K562 (cell line): ENCODE measurements around the gene TBX10. TPM values are rescaled to one million over a fixed set of nuclear protein-coding genes. Genes with fewer than 3 reads are reported as not detected.

Experiments
- CBX1 ChIP-seq: sonication (generic); IDR thresholded peaks from 2 replicates; pipeline ENCODE4 v1.6.1; 2016; ENCODE audit warnings: antibody characterized with exemption, low read depth, mild to moderate bottlenecking
- EP300 ChIP-seq: IDR thresholded peaks from 2 replicates; pipeline ENCODE4 v1.6.1; 2012; ENCODE audit warnings: low read length, improper control_type of control experiment
- ETV1 ChIP-seq: fragments of 450-650 bp; conservative IDR thresholded peaks from 2 replicates; pipeline ENCODE4 v1.6.1; 2016; ENCODE audit warnings: missing genetic modification characterization, control low read depth, low read depth, missing compliant biosample characterization
- ETV6 ChIP-seq, 3 experiments: fragments of 150-350 bp in 1 of 3; sonication (generic) in 1 of 3; formaldehyde crosslinking in 1 of 3; IDR thresholded peaks; 2 replicates each; pipeline versions ENCODE4 v1.6.1 to v1.8.0; 2014 to 2022; ENCODE audit warnings: borderline replicate concordance in 2 of 3, low read depth in 2 of 3, antibody characterized with exemption in 1 of 3, low read length in 1 of 3, mild to moderate bottlenecking in 1 of 3, missing genetic modification reagents in 1 of 3
- LARP7 ChIP-seq: fragments of 450-650 bp; IDR thresholded peaks from 2 replicates; pipeline ENCODE4 v1.6.1; 2016
- NFATC3 ChIP-seq: fragments of 450-650 bp; IDR thresholded peaks from 2 replicates; pipeline ENCODE4 v1.6.1; 2017; ENCODE audit warnings: mild to moderate bottlenecking
- NR2C2 ChIP-seq, 2 experiments: fragments of 200-800 bp in 1 of 2; sonication (Bioruptor generic) in 1 of 2; sonication (generic) in 1 of 2; formaldehyde crosslinking in 1 of 2; IDR thresholded peaks; 2 replicates each; pipeline versions ENCODE4 v1.6.1 to v1.8.0; 2016 to 2022; ENCODE audit warnings: mild to moderate bottlenecking in 1 of 2, missing compliant biosample characterization in 1 of 2, missing genetic modification characterization in 1 of 2, missing genetic modification reagents in 1 of 2
- NRF1 ChIP-seq, 2 experiments: fragments of 450-650 bp; IDR thresholded peaks in 1 of 2; conservative IDR thresholded peaks in 1 of 2; 2 replicates each; pipeline ENCODE4 v1.6.1; 2014; ENCODE audit warnings: mild to moderate bottlenecking in 2 of 2
- TAF9B ChIP-seq: fragments of 450-650 bp; IDR thresholded peaks from 2 replicates; pipeline ENCODE4 v1.6.1; 2018; ENCODE audit warnings: mild to moderate bottlenecking; ENCODE audit not compliant: partially characterized antibody
- ZBED1 ChIP-seq: IDR thresholded peaks from 2 replicates; pipeline ENCODE4 v1.6.1; 2014
- ZFP36 ChIP-seq: fragments of 150-350 bp; IDR thresholded peaks from 2 replicates; pipeline ENCODE4 v1.6.1; 2018; ENCODE audit warnings: low read length, low read depth; ENCODE audit not compliant: partially characterized antibody
- ZFX ChIP-seq: sonication (generic); formaldehyde crosslinking; IDR thresholded peaks from 2 replicates; pipeline ENCODE4 v1.8.0; 2022; ENCODE audit warnings: mild to moderate bottlenecking, missing genetic modification reagents, moderate library complexity
- polyA plus RNA-seq, 8 experiments: library from polyadenylated mRNA; depleted of rRNA in 4 of 8; stranded (reverse) in 5 of 8; unstranded in 3 of 8; fragments of >200 nt; fragmentation: Nextera tagmentation in 2 of 8; fragmentation: Illumina TruSeq in 1 of 8; extraction: Ambion mirVana in 2 of 8; extraction: Trizol in 1 of 8; gene quantifications; 2 replicates each; pipeline versions ENCODE4 v1.2.1 to v1.2.3, GENCODE V29; 2011 to 2014; ENCODE audit warnings: inconsistent platforms in 1 of 8, missing spikeins in 1 of 8
- total RNA-seq, 7 experiments: library from RNA; depleted of rRNA in 6 of 7; stranded (reverse); fragments of >200 nt in 6 of 7; fragmentation: Illumina TruSeq in 2 of 7; extraction: Trizol in 2 of 7; gene quantifications; 2 replicates each; pipeline versions ENCODE4 v1.2.1 to v1.2.3, GENCODE V29; 2011 to 2021; ENCODE audit warnings: low replicate concordance in 1 of 7
- TF ChIP-seq, protein P1 (sequence below): fragments of 200-800 bp; sonication (Bioruptor generic); IDR thresholded peaks from 2 replicates; pipeline ENCODE4 v1.6.1; 2017; ENCODE audit warnings: missing genetic modification characterization, missing compliant biosample characterization
- TF ChIP-seq, protein P2 (sequence below): fragments of 250-450 bp; sonication (Bioruptor Pico); IDR thresholded peaks from 2 replicates; pipeline ENCODE4 v1.5.1; 2021; ENCODE audit warnings: mild to moderate bottlenecking
- TF ChIP-seq, protein P3 (sequence below), 2 experiments: fragments of 450-650 bp in 1 of 2; IDR thresholded peaks; 2 replicates each; pipeline ENCODE4 v1.6.1; 2011 to 2017; ENCODE audit warnings: low read depth in 2 of 2, antibody characterized with exemption in 1 of 2, borderline replicate concordance in 1 of 2, low read length in 1 of 2, mild to moderate bottlenecking in 1 of 2, mixed read lengths in 1 of 2; ENCODE audit not compliant: control insufficient read depth in 1 of 2
- TF ChIP-seq, protein P4 (sequence below): sonication (generic); formaldehyde crosslinking; IDR thresholded peaks from 2 replicates; pipeline ENCODE4 v1.8.0; 2022; ENCODE audit warnings: missing genetic modification reagents, mild to moderate bottlenecking, borderline replicate concordance

TBX10 gene
- total and polyA plus RNA-seq, 9 of the 15 experiments (the other 6 are each of a cell fraction or from before 2014, with no cell fraction given): not detected

DNA sequence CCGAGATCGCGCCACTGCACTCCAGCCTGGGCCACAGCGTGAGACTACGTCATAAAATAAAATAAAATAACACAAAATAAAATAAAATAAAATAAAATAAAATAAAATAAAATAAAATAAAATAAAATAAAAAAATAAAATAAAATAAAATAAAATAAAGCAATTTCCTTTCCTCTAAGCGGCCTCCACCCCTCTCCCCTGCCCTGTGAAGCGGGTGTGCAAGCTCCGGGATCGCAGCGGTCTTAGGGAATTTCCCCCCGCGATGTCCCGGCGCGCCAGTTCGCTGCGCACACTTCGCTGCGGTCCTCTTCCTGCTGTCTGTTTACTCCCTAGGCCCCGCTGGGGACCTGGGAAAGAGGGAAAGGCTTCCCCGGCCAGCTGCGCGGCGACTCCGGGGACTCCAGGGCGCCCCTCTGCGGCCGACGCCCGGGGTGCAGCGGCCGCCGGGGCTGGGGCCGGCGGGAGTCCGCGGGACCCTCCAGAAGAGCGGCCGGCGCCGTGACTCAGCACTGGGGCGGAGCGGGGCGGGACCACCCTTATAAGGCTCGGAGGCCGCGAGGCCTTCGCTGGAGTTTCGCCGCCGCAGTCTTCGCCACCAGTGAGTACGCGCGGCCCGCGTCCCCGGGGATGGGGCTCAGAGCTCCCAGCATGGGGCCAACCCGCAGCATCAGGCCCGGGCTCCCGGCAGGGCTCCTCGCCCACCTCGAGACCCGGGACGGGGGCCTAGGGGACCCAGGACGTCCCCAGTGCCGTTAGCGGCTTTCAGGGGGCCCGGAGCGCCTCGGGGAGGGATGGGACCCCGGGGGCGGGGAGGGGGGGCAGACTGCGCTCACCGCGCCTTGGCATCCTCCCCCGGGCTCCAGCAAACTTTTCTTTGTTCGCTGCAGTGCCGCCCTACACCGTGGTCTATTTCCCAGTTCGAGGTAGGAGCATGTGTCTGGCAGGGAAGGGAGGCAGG is 56.0 kb downstream of the TBX10 start, which contains the start of gene GSTP1 (continued):
- TF ChIP-seq, protein P1, sequence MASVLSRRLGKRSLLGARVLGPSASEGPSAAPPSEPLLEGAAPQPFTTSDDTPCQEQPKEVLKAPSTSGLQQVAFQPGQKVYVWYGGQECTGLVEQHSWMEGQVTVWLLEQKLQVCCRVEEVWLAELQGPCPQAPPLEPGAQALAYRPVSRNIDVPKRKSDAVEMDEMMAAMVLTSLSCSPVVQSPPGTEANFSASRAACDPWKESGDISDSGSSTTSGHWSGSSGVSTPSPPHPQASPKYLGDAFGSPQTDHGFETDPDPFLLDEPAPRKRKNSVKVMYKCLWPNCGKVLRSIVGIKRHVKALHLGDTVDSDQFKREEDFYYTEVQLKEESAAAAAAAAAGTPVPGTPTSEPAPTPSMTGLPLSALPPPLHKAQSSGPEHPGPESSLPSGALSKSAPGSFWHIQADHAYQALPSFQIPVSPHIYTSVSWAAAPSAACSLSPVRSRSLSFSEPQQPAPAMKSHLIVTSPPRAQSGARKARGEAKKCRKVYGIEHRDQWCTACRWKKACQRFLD (CRISPR knock-in tag): peak; percentile 83
- TF ChIP-seq ETV6 (IDR thresholded peaks at IDR 0.05; ENCODE audit: borderline replicate concordance in 1 of 2, low read depth in 2 of 2, low read length in 1 of 2) (no peak), ETV6 (CRISPR knock-in tag; IDR thresholded peaks at IDR 0.05; ENCODE audit: borderline replicate concordance) (no peak), NFATC3 (no peak), ZFX (peak; percentile 99), NRF1 (conservative IDR thresholded peaks at IDR 0.05 in 1 of 2, IDR thresholded peaks at IDR 0.05 in 1 of 2) (peak; percentile 81), ETV1 (tag) (no peak), NR2C2 (CRISPR knock-in tag; IDR thresholded peaks at IDR 0.05) (no peak), NR2C2 (tag; IDR thresholded peaks at IDR 0.05) (no peak), LARP7 (no peak), EP300 (no peak), TAF9B (peak; percentile 61), ZBED1 (no peak), CBX1 (peak; percentile 82; the same call in 1 of the 2 replicates), ZFP36 (peak; percentile 50)
- TF ChIP-seq, protein P2, sequence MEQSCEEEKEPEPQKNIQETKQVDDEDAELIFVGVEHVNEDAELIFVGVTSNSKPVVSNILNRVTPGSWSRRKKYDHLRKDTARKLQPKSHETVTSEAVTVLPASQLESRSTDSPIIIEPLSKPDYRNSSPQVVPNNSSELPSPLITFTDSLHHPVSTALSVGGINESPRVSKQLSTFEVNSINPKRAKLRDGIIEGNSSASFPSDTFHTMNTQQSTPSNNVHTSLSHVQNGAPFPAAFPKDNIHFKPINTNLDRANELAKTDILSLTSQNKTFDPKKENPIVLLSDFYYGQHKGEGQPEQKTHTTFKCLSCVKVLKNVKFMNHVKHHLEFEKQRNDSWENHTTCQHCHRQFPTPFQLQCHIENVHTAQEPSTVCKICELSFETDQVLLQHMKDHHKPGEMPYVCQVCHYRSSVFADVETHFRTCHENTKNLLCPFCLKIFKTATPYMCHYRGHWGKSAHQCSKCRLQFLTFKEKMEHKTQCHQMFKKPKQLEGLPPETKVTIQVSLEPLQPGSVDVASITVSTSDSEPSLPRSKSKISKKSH (CRISPR knock-in tag): no peak
- TF ChIP-seq, protein P3, sequence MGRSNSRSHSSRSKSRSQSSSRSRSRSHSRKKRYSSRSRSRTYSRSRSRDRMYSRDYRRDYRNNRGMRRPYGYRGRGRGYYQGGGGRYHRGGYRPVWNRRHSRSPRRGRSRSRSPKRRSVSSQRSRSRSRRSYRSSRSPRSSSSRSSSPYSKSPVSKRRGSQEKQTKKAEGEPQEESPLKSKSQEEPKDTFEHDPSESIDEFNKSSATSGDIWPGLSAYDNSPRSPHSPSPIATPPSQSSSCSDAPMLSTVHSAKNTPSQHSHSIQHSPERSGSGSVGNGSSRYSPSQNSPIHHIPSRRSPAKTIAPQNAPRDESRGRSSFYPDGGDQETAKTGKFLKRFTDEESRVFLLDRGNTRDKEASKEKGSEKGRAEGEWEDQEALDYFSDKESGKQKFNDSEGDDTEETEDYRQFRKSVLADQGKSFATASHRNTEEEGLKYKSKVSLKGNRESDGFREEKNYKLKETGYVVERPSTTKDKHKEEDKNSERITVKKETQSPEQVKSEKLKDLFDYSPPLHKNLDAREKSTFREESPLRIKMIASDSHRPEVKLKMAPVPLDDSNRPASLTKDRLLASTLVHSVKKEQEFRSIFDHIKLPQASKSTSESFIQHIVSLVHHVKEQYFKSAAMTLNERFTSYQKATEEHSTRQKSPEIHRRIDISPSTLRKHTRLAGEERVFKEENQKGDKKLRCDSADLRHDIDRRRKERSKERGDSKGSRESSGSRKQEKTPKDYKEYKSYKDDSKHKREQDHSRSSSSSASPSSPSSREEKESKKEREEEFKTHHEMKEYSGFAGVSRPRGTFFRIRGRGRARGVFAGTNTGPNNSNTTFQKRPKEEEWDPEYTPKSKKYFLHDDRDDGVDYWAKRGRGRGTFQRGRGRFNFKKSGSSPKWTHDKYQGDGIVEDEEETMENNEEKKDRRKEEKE (IDR thresholded peaks at IDR 0.05; ENCODE audit: borderline replicate concordance in 1 of 2, control insufficient read depth in 1 of 2, low read depth in 2 of 2, low read length in 1 of 2): no peak
- TF ChIP-seq, protein P4, sequence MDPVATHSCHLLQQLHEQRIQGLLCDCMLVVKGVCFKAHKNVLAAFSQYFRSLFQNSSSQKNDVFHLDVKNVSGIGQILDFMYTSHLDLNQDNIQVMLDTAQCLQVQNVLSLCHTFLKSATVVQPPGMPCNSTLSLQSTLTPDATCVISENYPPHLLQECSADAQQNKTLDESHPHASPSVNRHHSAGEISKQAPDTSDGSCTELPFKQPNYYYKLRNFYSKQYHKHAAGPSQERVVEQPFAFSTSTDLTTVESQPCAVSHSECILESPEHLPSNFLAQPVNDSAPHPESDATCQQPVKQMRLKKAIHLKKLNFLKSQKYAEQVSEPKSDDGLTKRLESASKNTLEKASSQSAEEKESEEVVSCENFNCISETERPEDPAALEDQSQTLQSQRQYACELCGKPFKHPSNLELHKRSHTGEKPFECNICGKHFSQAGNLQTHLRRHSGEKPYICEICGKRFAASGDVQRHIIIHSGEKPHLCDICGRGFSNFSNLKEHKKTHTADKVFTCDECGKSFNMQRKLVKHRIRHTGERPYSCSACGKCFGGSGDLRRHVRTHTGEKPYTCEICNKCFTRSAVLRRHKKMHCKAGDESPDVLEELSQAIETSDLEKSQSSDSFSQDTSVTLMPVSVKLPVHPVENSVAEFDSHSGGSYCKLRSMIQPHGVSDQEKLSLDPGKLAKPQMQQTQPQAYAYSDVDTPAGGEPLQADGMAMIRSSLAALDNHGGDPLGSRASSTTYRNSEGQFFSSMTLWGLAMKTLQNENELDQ: no peak
